ENCODE data around the gene DIS3L2. TPM values are rescaled to one million over a fixed set of nuclear protein-coding genes. Genes with fewer than 3 reads are reported as not detected.

DIS3L2 gene
- total and polyA plus RNA-seq, 2 of the 4 experiments (the other 2 are of a cell fraction): 14.7 to 19.2 TPM

GRCh38 chr2:232325324-232326273 is 364.1 kb downstream of the DIS3L2 start:
- Histone ChIP-seq H3K9me1 (ENCODE audit: insufficient read depth, low read length) (no peaks in the 10 kb centered on the region), H3K4me3 (ENCODE audit: insufficient read depth, low read depth, low read length) (no peak overlapping the region), H4K20me1 (ENCODE audit: insufficient read depth, low read length) (peaks cover 12% of the 10 kb centered on the region), H3K14ac (replicated peaks; ENCODE audit: low read depth, low read length) (no peak overlapping the region), H3K79me1 (ENCODE audit: low read depth in 1 of 2, low read length in 2 of 2) (no peaks in the 10 kb centered on the region), H3K9me3 (ENCODE audit: control insufficient read depth, insufficient read depth, low read length) (no peaks in the 10 kb centered on the region), H2AK5ac (ENCODE audit: low read depth, low read length) (no peak overlapping the region), H3K4me2 (ENCODE audit: low read depth, low read length) (no peak overlapping the region), H4K8ac (ENCODE audit: low read depth in 2 of 2, low read length in 2 of 2) (no peak overlapping the region), H3K4me1 (ENCODE audit: control insufficient read depth, insufficient read depth, low read length) (no peaks in the 10 kb centered on the region), H3K4ac (ENCODE audit: low read depth, low read length) (no peak overlapping the region), H3K27ac (ENCODE audit: insufficient read depth, low read length) (no peak overlapping the region), H2BK120ac (ENCODE audit: low read depth, low read length) (no peak overlapping the region), H2BK20ac (ENCODE audit: low read depth, low read length) (no peak overlapping the region), H4K91ac (ENCODE audit: insufficient read depth, low read depth, low read length) (no peak overlapping the region), H3K18ac (ENCODE audit: low read depth, low read length) (no peak overlapping the region), H3K9ac (ENCODE audit: low read depth, low read length) (no peak overlapping the region), H3K27me3 (ENCODE audit: control insufficient read depth, insufficient read depth, low read length) (no peaks in the 10 kb centered on the region), H3K56ac (ENCODE audit: extremely low read depth, insufficient read depth, low read length) (no peak overlapping the region), H2AFZ (replicated peaks; ENCODE audit: low read length, poor library complexity) (no peak overlapping the region), H3K36me3 (ENCODE audit: control insufficient read depth, insufficient read depth, low read length) (no peaks in the 10 kb centered on the region), H2AK9ac (replicated peaks; ENCODE audit: low read depth, low read length, poor library complexity) (no peak overlapping the region), H2BK15ac (ENCODE audit: low read depth, low read length) (no peak overlapping the region), H4K5ac (ENCODE audit: low read depth, low read length) (no peak overlapping the region), H3K23ac (ENCODE audit: low read depth, low read length) (no peak overlapping the region), H2BK5ac (ENCODE audit: low read depth, low read length, poor library complexity, severe bottlenecking) (no peak overlapping the region)
- ChIA-PET CTCF (interaction anchor here (0.6 to 1.4 kb wide), 3 partner anchors 17 to 449 kb away, joined by 3 to 5 read pairs (median 3); no protein-coding TSS in a partner anchor), POLR2A (ENCODE audit: unreplicated experiment) (no interaction called here)
- BruUV-seq (replicated peaks): no TSS peak
- DNase-seq: peak; percentile 12
- TF ChIP-seq MAZ (IDR thresholded peaks at IDR 0.05; ENCODE audit: borderline replicate concordance, low read depth, low read length) (no peak), BHLHE40 (IDR thresholded peaks at IDR 0.05; ENCODE audit: low read depth, low read length) (no peak), ELK1 (IDR thresholded peaks at IDR 0.05; ENCODE audit: borderline replicate concordance, low read depth, low read length) (no peak), MXI1 (IDR thresholded peaks at IDR 0.05; ENCODE audit: borderline replicate concordance, low read depth, low read length) (no peak), POLR2A (IDR thresholded peaks at IDR 0.05; ENCODE audit: low read depth, low read length) (no peak), CHD1 (IDR thresholded peaks at IDR 0.05; ENCODE audit: low read depth, low read length) (no peak), RCOR1 (IDR thresholded peaks at IDR 0.05; ENCODE audit: insufficient replicate concordance, low read length) (no peak), NFE2L2 (IDR thresholded peaks at IDR 0.05; ENCODE audit: low read depth, low read length) (no peak), RFX5 (IDR thresholded peaks at IDR 0.05; ENCODE audit: low read depth, low read length) (no peak), RAD21 (IDR thresholded peaks at IDR 0.05; ENCODE audit: low read length) (peak; percentile 37), SMC3 (IDR thresholded peaks at IDR 0.05; ENCODE audit: low read depth, low read length) (0 out of 2 replicates have a peak, but pooled peaks have one; percentile 16), CTCF (conservative IDR thresholded peaks at IDR 0.05; ENCODE audit: low read depth, low read length) (peak; percentile 25), CEBPB (IDR thresholded peaks at IDR 0.05; ENCODE audit: low read depth, low read length) (no peak)
- peak; percentile 92 for ATAC-seq (ENCODE audit: low read depth)
- in situ Hi-C loops (cut with MboI; ENCODE audit: low sequenced_read_pairs) (no loop called here), intact Hi-C loops (cut with micrococcal nuclease) (loop anchor here (5.0 kb wide), 2 partner anchors 117 to 183 kb away; no protein-coding TSS in a partner anchor), dilution Hi-C loops (cut with HindIII; ENCODE audit: low sequenced_read_pairs, unreplicated experiment) (no loop called here)
- 61% methylated on average over 3 of the region's 24 CpGs; no CpG with 5 or more reads in 1 of the 2 experiments for WGBS, 2 experiments (ENCODE audit: extremely low coverage in 2 of 2, insufficient read length in 1 of 2)
